BE2C (cell line): ENCODE data around the gene ZNF341. TPM values are rescaled to one million over a fixed set of nuclear protein-coding genes. Genes with fewer than 3 reads are reported as not detected.

Experiments used
- DNase-seq: peaks from one replicate; pipeline ENCODE4 v3.0.0-alpha.2; 2020
- H3K27me3 ChIP-seq: fragments of 250-450 bp; sonication (Bioruptor Pico); 2 replicates; pipeline ENCODE4 v1.5.1; 2020; ENCODE audit warnings: mild to moderate bottlenecking
- H3K36me3 ChIP-seq: fragments of 250-450 bp; sonication (Bioruptor Pico); 2 replicates; pipeline ENCODE4 v1.5.1; 2020; ENCODE audit warnings: mild to moderate bottlenecking
- H3K4me1 ChIP-seq: fragments of 250-450 bp; sonication (Bioruptor Pico); 2 replicates; pipeline ENCODE4 v1.5.1; 2020
- H3K4me3 ChIP-seq: 2 replicates; pipeline ENCODE4 v1.5.1; 2011; ENCODE audit warnings: low read depth, low read length
- H3K9me3 ChIP-seq: fragments of 250-450 bp; sonication (Bioruptor Pico); 2 replicates; pipeline ENCODE4 v1.5.1; 2020
- polyA plus RNA-seq: library from polyadenylated mRNA; unstranded; fragments of >200 nt; gene quantifications from one replicate; pipeline ENCODE4 v1.2.1, GENCODE V29; 2012; ENCODE audit warnings: low read depth, missing spikeins; ENCODE audit not compliant: insufficient read length, insufficient read depth
- TF ChIP-seq, protein P1 (sequence below): IDR thresholded peaks from 2 replicates; pipeline ENCODE4 v1.5.1; 2012; ENCODE audit warnings: mild to moderate bottlenecking, low read depth, low read length

ZNF341 gene
- 4.1 TPM for polyA plus RNA-seq

- TF ChIP-seq, protein P1, sequence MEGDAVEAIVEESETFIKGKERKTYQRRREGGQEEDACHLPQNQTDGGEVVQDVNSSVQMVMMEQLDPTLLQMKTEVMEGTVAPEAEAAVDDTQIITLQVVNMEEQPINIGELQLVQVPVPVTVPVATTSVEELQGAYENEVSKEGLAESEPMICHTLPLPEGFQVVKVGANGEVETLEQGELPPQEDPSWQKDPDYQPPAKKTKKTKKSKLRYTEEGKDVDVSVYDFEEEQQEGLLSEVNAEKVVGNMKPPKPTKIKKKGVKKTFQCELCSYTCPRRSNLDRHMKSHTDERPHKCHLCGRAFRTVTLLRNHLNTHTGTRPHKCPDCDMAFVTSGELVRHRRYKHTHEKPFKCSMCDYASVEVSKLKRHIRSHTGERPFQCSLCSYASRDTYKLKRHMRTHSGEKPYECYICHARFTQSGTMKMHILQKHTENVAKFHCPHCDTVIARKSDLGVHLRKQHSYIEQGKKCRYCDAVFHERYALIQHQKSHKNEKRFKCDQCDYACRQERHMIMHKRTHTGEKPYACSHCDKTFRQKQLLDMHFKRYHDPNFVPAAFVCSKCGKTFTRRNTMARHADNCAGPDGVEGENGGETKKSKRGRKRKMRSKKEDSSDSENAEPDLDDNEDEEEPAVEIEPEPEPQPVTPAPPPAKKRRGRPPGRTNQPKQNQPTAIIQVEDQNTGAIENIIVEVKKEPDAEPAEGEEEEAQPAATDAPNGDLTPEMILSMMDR: peak; percentile 77
- peak; percentile 95 for DNase-seq
- peak within 1 kb of the TSS; percentile 75 for H3K4me3 ChIP-seq
- no peaks in the 10 kb centered on the region for H3K27me3 ChIP-seq
- peaks cover 3% of the 10 kb centered on the region; the same call in 1 of the 2 replicates for H3K9me3 ChIP-seq
- no peaks in the 10 kb centered on the region for H3K4me1 ChIP-seq
- no peaks in the 10 kb centered on the region for H3K36me3 ChIP-seq
These were observed at the start of gene ZNF341 for GRCh38 chr20:33731693-33732165. Gene ZNF341, plus strand, starts transcription at chr20:33731996. Its CDS starts 26 bp downstream, at chr20:33732022.

GRCh38 chr20:33684533-33685327 lies 47.1 kb upstream of the ZNF341 start:
- Histone ChIP-seq H3K27me3 (no peaks in the 10 kb centered on the region), H3K36me3 (peaks cover 35% of the 10 kb centered on the region), H3K9me3 (no peaks in the 10 kb centered on the region), H3K4me3 (peak overlapping the region; percentile 85), H3K4me1 (peaks cover 13% of the 10 kb centered on the region)
- peak; percentile 56 for DNase-seq
- TF ChIP-seq, protein P1: no peak

DNA sequence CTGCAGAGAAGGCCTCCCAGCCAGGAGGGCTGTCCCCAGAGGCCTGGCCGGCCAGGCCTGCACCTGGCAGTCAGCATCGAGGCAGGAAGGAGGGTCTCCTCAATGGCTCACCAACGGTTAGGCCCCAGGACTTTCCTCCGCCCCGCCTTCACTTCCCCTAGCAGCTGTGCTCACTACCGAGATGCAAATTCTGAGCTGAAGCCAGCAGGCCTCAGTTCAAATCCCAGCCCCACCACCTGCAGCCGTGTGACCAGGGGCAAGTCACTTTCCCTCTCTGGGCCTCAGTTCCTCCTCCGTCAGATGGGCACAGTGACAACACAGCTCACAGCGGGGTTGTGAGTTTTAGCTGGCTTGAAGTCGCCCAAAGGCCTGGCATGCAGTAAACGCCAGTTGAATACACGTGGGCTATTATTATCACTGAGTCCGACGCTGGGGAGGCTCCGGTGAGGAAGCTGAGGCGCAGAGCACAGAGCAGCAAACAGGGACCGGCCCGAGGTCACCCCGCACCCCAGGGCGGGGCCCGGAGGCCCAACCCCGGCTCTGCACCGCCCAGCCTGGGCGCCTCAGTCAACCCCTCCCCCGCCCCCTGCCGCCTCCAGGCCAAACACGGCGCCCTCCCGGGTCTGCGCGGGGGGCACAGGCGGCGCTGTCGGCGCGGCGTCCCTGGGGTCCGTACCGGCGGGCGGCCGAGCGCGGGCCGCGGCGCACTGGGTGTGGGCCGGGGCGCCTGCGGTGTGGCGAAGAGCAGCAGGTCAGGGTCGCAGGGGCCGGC lies 46.3 kb upstream of the ZNF341 start:
- H3K4me3 ChIP-seq: peak overlapping the region; percentile 85

GRCh38 chr20:33686100-33686983 lies 45.5 kb upstream of the ZNF341 start, which contains the start of gene E2F1:
Gene E2F1, minus strand, starts transcription at chr20:33686385. Its CDS starts 121 bp downstream, at chr20:33686264.
- peaks cover 13% of the 10 kb centered on the region for H3K4me1 ChIP-seq
- peak; percentile 99 for DNase-seq
- peaks cover 19% of the 10 kb centered on the region for H3K36me3 ChIP-seq
- peak within 1 kb of the TSS; percentile 85 for H3K4me3 ChIP-seq
- no peaks in the 10 kb centered on the region for H3K27me3 ChIP-seq
- no peaks in the 10 kb centered on the region for H3K9me3 ChIP-seq
- TF ChIP-seq, protein P1: peak; percentile 12; the same call in 1 of the 2 replicates

More for the DNA sequence above, 46.3 kb upstream of the ZNF341 start:
- Histone ChIP-seq H3K36me3 (peaks cover 27% of the 10 kb centered on the region), H3K4me1 (peaks cover 13% of the 10 kb centered on the region), H3K9me3 (no peaks in the 10 kb centered on the region), H3K27me3 (no peaks in the 10 kb centered on the region)
- TF ChIP-seq, protein P1: no peak
- peak; percentile 92 for DNase-seq

DNA sequence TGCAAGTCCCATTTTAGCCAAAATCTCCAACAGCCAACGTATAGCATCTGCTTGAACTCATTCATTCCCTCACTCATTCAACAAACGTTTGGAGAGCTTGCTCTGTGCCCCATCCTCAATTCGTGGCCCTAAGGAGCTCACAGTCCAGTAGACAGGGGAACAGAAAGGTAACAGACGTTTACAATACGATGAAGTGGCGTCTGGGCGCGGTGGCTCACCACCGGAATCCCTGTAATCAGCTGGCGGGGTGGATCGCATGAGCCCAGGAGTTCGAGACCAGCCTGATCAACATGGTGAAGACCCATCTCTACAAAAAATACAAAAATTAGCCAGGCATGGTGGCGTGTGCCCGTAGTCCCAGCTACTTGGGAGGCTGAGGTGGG lies 44.8 kb upstream of the ZNF341 start:
- Histone ChIP-seq H3K4me1 (peaks cover 13% of the 10 kb centered on the region), H3K27me3 (no peaks in the 10 kb centered on the region), H3K9me3 (no peaks in the 10 kb centered on the region), H3K36me3 (peaks cover 16% of the 10 kb centered on the region), H3K4me3 (no peak overlapping the region)
- TF ChIP-seq, protein P1: no peak
- no peak for DNase-seq
